Measurements from ENCODE around the gene TDP2.
"Not testable (repeated sequence)": the region's sequence is repeated elsewhere in the genome, so short reads cannot be mapped to it uniquely, and the experiment has no call there.

The TDP2 gene

DNA sequence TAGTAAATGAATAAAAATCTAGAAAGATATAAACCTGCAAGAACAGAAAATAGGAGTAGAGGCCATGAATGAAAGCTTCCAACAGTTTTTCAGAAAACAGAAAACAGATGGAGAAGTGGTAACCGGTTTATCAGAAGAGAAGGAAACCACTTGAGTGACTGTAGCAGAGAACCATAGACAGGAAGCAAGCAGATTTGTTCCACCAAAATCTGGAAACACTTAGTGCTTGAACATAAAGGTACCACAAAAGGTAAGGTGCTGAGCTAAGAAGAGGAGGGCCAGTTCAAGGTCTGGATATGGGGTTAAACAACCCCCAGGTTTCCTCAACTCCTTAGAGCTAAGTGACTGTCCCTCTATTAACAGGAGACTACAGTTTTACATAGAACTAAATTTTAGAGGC, 11.5 kb downstream of the TDP2 start:
- DNase-seq (ENCODE audit: extremely low read depth in 1 of 2, low read depth in 1 of 2): no peak

DNA sequence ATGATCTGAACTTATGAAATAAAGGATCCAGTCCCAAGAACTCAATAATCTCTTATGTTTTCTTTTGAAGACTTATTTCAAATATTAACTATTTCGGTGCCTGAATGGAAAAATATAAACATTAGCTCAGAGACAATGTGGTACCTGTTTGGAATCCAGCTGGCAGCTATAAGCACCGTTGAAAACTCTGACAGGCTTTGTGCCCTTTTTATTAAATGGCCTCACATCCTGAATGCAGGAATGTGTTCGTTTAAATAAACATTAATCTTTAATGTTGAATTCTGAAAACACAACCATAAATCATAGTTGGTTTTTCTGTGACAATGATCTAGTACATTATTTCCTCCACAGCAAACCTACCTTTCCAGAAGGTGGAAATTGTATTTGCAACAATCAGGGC, 16.3 kb downstream of the TDP2 start:
- no peak for DNase-seq (ENCODE audit: extremely low read depth in 1 of 2, low read depth in 1 of 2)

DNA sequence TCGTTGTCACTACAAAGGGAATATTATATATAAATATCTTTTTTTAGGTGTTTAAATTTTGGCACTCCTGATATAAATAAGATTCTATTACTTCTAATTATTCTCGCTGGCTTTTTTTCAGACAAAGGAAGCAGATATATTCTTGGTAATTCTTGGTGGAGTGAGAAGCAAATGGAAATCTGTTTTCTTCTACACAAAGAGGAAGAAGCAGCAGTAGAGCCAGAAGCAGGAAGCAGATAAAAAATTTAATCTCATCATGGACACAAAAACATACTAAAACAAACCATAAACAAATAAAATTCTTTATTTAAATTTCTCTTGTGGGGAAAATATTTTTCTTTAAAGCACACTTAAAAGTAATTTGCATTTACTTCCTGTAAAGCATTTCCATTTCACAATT, 17.0 kb downstream of the TDP2 start:
- no peak for DNase-seq (ENCODE audit: extremely low read depth in 1 of 2, low read depth in 1 of 2)

DNA sequence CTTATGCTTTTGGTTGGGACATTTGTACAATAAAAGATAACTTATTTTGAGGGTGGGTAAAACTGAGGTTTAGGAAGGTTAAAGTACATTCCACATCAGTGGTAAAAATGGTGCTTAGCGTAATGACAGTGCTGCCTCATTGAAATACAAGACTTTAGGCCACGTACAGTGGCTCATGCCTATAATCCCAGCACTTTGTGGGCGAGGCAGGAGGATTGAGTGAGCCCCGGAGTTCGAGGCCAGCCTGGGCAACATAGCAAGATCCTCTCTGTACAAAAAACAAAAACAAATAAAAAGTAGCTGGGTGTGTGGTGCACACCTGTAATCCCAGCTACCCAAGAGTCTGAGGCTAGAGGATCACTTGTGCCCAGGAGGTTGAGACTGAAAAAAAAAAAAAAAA, 18.4 kb downstream of the TDP2 start:
- DNase-seq (ENCODE audit: extremely low read depth in 1 of 2, low read depth in 1 of 2): no peak

DNA sequence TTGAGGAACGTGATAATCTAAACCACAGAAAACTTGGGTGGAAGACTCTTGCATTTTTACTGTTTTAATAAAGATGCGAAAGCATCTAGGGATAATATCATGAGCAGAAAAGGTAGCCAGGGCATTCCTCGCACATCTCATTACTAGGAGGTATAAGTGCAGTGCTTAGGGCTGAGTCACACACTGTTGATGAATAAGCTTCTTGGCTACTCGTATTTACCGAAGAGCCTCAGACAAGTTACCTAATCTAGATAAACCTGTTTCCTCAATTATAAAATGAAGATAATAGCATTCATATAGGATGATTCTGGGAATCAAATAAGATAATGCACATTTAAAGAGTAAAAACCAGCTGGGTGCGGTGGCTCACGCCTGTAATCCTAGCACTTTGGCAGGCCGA, 19.9 kb downstream of the TDP2 start:
- DNase-seq (ENCODE audit: extremely low read depth in 1 of 2, low read depth in 1 of 2): no peak

DNA sequence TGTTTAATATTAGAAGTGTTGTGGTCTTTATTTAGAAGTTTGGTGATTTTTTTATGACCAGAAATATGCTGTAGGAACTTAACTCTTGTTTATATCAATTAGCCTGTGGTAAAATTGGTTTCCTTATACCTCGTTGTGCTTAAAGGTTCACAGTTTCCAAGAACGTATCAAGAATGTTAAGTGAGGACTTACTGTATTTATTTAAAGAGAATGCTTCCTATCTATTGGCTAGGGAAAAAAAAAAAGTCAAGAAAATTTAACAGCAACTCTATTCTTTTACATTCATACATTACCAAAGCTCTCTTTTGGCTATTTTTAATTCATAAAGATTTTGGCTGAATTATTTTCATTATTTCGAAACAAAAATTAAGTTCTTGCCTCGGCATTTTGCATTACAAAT, 22.3 kb downstream of the TDP2 start:
- DNase-seq (ENCODE audit: extremely low read depth in 1 of 2, low read depth in 1 of 2): no peak

DNA sequence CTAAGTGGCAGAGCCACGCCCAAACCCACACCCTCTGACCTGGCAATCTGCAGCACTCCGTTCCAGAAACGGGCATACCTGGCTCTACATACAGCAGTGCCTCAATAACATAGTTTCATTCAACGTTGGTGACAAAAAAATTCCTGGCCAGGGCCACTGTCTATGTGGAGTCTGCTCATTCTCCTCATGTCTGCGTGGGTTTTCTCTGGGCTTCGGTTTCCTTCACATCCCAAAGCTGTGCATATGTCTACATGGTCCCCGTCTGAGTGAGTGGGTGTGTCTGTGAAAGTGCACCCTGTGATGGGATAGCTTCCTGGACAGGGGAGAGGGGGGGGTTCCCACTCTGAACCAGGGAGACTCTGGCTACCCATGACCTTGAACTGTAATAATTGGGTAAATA, 22.8 kb downstream of the TDP2 start:
- DNase-seq (ENCODE audit: extremely low read depth in 1 of 2, low read depth in 1 of 2): no peak

DNA sequence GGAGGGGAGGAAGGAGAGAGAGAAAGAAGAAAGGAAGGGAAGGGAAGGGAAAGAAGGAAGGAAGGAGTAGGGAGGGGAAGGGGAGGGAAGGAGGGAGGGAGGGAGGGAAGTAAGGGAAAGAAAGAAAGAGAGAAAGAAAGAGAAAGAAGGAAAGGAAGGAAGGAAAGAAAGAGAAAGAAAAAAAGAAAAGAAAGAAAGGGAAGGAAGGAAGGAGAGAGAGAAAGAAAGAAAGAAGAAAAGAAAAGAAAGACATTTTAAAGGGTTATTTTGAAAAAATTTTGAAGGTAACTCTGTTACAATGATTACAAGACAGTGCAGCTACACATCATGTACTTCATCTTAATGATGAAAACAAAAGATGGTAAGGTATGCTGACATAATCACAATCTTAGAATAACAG, 24.6 kb downstream of the TDP2 start:
- DNase-seq (ENCODE audit: extremely low read depth in 1 of 2, low read depth in 1 of 2): no peak

DNA sequence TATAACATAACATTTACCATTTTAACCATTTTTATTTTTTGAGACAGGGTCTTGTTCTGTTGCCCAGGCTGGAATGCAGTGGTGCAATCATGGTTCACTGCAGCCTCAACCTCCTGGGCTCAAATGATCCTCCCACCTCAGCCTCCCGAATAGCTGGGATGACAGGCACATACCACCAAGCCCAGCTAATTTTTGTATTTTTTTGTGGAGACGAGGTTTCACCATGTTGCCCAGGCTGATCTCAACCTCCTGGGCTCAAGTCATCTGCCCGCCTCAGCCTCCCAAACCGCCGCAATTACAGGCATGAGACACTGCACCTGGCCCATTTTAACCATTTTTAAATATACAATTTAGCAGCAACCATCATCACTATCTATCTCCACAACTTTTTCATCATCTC, 26.1 kb downstream of the TDP2 start:
- DNase-seq (ENCODE audit: extremely low read depth in 1 of 2, low read depth in 1 of 2): not testable (repeated sequence)

DNA sequence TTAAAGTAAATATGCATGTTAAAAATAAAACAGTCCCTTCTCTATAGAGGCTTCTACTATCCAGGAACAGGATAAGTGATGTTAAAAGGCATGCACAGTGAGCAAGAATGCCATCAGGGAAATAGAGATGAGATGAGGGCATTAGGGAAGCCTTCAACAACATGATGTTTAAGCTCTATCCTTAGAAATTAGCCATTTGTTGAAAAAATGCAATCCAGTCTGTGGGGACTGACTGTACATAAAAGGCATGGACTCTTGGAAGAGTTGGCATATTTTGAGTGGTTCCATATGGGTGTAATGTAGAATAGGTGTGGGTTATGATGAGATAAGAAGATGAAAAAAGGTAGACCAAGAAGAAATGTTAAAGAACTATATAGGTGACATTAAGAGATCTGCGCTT, 26.5 kb downstream of the TDP2 start:
- no peak for DNase-seq (ENCODE audit: extremely low read depth in 1 of 2, low read depth in 1 of 2)

DNA sequence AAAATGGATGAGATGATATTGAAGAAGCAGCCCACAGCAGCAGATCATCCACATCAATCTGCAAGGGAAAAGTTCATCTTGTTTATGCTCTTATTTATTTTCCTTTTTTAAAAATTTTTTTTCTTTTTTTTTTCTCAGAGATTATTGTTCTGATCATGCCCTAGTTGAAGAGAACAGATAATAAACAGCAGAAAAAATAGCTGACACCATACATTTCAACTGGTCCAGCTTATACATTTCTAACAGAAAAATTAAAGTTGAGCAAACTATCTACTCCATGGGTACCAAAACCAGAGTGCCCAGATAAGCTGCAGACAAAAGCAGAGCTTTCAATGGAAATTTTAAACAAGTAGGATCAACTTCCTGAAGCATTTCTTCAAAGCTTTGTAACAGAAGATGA, 30.0 kb downstream of the TDP2 start:
- no peak for DNase-seq (ENCODE audit: extremely low read depth in 1 of 2, low read depth in 1 of 2)

DNA sequence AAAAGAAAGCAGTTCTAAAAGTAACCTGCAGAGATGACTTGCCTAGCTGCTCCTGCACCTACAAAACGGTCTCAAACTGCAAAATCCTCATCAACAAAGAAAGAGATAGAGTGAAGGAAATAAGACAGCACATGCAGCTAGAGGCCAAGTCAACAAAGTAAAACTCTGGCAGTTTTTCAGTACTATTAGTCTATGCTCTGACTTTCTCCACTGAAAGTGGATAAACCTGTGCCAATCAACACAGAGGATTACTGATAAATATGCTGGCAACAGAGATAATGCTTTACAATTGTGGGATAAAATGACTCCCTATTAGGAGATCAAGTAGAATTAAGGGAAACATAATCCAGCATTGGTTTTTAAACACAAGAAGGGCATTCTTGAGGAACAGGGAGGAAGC, 34.1 kb downstream of the TDP2 start:
- DNase-seq (ENCODE audit: extremely low read depth in 1 of 2, low read depth in 1 of 2): no peak

DNA sequence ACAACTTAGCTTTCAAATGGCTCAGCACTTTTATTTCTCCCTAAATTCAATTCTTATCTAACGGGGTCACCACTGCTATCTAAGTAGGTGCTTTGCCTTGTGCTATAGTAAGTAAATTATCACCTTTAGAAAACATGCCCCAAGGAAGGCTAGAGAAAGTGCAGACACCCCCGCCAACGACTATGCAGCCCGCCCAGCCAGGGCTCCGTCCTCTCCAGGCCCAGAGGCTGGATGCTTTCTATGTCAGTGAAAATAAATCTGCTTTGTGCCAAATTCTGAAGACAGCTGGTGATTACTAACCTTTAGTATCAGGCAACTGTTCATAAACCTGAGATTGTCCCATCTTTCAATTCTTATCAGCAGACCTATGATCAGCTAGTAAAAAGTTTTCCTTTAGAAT, 35.0 kb downstream of the TDP2 start:
- DNase-seq (ENCODE audit: extremely low read depth in 1 of 2, low read depth in 1 of 2): no peak

DNA sequence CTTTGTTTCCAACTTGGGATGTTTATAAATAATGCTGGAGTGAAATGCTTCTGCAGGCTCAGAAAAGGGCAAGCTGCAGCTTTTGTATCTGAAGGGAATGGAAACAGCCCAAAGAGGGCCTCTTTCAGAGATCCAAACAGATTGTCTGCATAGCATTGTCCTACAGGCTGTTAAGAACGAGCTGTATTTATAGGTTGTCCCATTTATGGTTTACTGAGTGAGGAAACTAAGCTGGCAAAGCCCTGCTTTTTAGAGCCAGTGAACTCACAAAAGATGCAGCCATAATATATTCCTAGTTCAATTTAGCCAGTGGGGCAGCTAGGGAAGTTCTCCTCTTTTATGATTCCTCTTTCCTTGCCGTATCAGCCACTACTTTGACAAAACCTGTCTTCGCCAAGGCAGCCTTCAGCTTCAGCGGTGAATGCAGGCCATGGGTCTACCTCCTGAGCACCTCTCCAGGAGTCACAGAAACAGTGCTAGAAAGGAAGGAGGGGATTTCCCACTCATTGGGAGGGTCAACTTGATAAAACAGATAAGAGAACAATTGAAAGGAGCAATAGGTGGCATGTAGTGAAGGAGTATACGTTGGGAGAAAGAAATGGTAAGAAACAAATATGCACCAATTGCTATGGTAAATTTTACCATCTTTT, 35.7 kb downstream of the TDP2 start:
- no peak for DNase-seq (ENCODE audit: extremely low read depth in 1 of 2, low read depth in 1 of 2)

DNA sequence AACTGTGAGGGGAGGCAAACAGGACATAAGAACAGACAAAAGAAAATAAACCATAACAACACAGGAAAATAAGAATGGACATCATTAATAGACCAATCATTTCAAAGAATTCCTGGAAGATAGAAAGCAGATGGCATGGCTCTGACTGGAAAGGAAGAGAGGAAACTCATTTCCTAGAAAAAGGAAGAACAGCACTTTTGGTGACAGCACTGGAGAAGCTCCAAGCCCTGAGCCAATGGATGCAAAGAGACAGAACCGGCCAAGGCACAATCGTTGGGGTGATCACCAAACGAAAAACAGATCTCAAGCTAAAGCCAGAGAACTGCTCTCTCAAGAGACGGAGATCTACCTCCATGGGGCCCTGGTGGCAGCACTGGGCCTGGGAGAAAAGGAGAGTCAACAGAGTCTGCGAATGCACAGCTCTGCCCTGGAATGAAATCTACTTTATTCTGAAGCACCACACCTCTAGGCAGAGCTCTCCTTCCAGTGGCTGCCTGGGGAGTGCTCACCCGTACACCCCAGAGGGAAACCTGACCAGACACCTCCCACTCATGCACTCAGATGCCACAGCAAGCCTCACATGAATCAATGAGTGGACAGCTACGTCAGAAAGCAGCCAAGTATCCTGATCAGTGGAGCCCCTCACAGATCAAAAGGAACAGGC, 44.9 kb downstream of the TDP2 start:
- DNase-seq (ENCODE audit: extremely low read depth in 1 of 2, low read depth in 1 of 2): no peak

DNA sequence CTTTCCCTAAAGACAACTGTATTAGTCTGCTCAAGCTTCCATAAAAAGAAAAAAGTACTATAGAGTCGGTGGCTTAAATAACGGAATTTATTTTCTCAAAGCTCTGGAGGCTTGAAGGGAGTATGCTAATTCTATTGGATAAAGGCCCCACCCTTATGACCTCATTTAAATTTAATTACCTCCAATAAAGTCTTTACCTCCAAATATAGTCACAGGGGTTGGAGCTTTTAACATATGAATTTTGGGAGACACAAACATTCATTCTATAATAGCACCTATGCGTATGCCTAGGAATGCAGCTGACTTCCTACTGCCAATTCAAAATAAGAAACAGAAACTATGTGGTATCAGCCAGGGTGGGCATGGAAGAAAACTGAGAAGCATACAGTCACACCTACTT, 46.1 kb downstream of the TDP2 start:
- DNase-seq (ENCODE audit: extremely low read depth in 1 of 2, low read depth in 1 of 2): no peak

DNA sequence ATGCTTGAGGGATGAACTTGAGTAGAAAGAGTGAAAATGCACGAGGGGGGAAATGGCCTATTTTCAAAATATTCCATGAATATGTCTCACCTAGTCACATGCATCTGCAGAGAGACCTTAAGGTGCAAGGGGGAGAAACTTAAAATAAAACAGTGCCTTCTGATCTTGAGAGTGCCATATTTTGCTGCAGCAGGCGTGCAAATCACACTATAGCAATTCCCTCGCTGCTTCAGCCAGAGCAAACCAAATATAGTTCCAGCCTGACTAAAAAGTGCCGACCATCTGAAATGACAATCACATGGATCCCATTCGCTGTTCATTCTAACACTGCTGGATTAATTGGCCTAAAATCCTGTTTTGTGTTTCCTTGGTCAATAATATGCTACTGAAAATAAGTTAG, 47.0 kb downstream of the TDP2 start:
- no peak for DNase-seq (ENCODE audit: extremely low read depth in 1 of 2, low read depth in 1 of 2)

DNA sequence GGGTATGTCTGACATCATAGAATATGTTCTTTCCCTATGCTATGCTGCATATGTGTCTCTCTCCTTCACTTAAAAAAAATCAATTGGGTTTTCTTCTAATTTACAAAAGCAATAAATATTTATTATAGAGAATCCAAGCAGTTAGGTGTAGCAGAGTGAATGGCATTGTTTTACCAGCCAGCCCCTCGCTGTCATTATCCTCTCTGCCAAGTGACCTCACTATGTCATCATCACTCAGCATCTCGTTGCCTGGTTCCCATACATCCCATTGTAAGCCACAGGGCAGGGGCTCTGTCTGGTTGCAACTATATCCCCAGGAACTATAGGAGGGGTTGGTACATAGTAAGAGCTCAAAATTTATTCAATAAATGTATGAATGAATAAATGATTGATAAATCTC, 52.1 kb downstream of the TDP2 start:
- no peak for DNase-seq (ENCODE audit: extremely low read depth in 1 of 2, low read depth in 1 of 2)

DNA sequence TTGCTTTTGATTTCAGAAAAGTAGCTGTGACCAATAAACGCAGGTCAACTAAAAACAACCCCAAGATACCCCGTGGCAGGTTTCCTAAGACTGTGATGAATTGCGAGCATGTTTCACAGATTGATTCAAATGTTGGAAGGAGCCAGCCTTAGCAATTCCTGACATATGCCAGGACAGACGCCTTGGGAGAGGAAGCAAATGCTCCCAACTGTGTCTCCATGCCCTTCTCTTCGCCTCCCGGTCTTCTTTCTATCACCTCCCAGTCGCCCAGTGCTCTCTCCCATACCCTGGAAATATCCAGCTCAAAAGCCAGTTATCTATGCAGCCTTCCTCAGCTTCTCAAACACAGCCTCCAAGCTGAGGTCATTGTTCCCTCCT, 52.7 kb downstream of the TDP2 start:
- no peak for DNase-seq (ENCODE audit: extremely low read depth in 1 of 2, low read depth in 1 of 2)

DNA sequence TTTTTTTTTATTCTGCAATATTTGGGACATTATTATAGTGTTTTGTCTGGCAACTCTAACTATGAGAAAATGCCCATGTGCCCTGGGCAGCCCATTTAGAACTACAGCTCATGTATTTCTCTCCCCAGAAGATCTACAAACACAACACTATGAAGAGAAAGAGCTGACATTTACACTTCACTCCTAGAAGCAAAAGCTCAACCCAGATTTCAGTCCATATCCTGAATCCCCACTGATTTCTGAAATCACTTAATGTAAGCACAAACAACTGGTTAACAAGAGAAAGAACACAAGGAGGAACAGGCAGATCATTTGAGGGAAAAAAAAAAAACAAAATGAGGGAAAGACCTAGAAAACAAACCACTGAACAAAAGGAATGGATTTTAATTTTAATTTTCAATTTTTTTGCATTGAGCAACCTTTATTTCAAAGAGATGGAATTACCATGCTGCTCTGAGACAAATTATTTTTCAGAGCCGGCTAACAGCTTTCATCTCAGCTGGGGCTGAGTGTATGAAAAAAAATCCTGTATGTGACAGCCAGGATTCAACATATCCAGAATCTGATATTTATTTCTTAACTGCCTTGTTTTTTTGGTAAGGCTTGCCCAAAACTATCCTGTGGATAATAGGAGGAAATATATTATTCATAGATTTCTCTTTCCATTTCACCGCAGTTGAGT, 53.2 kb downstream of the TDP2 start:
- DNase-seq (ENCODE audit: extremely low read depth in 1 of 2, low read depth in 1 of 2): no peak

DNA sequence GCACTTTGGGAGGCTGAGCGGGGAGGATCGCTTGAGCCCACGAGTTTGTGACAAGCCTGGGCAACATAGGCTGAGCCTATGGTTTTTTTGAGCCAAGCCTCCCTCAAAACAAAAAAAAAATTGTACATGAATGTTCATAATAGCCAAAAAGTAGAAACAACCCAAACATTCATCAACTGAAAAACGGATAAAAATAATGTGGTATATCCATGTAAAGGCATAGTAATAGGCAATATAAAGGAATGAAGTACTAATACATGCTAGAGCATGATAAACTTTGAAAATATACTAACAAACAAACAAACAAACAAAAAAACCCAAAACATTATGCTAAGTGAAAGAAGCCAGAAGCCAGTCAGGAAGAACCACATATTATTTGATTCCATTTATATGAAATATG, 56.0 kb downstream of the TDP2 start:
- DNase-seq (ENCODE audit: extremely low read depth in 1 of 2, low read depth in 1 of 2): no peak

DNA sequence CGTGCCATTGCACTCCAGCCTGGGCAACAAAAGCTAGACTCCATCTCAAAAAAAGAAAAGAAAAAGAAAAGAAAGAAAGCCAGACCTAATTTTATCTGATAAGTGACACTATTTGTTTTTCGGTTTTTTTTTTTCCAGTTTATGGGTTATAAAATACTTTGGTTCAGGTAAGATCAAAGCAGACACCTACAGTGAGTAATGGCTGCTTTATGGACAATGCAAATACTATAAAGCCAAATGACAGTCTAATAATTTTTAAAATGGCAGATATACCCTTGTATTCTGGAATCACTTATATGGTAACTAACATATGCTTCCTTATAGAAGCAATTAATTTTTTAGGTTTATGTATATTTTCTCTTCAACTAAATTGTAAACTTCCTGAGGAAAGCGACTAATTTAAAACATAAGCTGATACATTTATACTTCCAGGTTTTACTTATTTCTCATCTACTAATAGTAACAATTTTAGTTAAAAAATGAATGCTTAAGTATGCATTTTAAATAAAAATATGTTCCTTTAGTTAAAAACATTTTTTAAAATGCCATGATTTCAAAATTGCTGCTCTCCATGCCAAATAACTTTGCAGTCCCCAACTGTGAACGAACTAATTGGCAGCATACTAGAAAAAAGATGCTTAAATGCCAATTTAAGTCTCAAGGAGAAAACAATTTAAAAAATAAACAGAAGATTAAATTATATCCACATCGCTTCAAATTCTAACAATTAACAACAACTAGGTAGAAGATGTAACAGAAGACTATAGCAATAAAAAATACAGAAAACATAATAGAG, 59.2 kb downstream of the TDP2 start:
- no peak for DNase-seq (ENCODE audit: extremely low read depth in 1 of 2, low read depth in 1 of 2)
